HepG2 (cell line): ENCODE data around the gene GRB7. TPM values are rescaled to one million over a fixed set of nuclear protein-coding genes. Genes with fewer than 3 reads are reported as not detected.
A peak's percentile ranks its signal among the peaks of the same experiment; 100 is the strongest.

Source experiments
- CC2D1A ChIP-seq: sonication (generic); formaldehyde crosslinking; IDR thresholded peaks from 2 replicates; pipeline ENCODE4 v1.8.1; 2023; ENCODE audit warnings: mild to moderate bottlenecking, missing genetic modification reagents
- CENPT ChIP-seq: sonication (generic); formaldehyde crosslinking; IDR thresholded peaks from 2 replicates; pipeline ENCODE4 v1.8.0; 2022; ENCODE audit warnings: low read depth, mild to moderate bottlenecking, moderate library complexity, missing genetic modification reagents
- DR1 ChIP-seq: sonication (generic); formaldehyde crosslinking; IDR thresholded peaks from 2 replicates; pipeline ENCODE4 v1.8.0; 2021; ENCODE audit warnings: mild to moderate bottlenecking, missing genetic modification reagents, inconsistent platforms
- HMGA1 ChIP-seq: sonication (generic); formaldehyde crosslinking; conservative IDR thresholded peaks from 2 replicates; pipeline ENCODE4 v1.4.0; 2020; ENCODE audit warnings: missing genetic modification reagents
- HOXA5 ChIP-seq: sonication (generic); formaldehyde crosslinking; IDR thresholded peaks from 2 replicates; pipeline ENCODE4 v1.4.0; 2020; ENCODE audit warnings: missing genetic modification reagents
- KLF15 ChIP-seq: sonication (generic); formaldehyde crosslinking; IDR thresholded peaks from 2 replicates; pipeline ENCODE4 v1.8.1; 2023; ENCODE audit warnings: borderline replicate concordance, mild to moderate bottlenecking, inconsistent platforms, missing genetic modification reagents, mixed read lengths
- NFYB ChIP-seq: sonication (generic); formaldehyde crosslinking; IDR thresholded peaks from 2 replicates; pipeline ENCODE4 v1.4.0; 2020; ENCODE audit warnings: missing genetic modification reagents
- PBX2 ChIP-seq: IDR thresholded peaks from 2 replicates; pipeline ENCODE4 v1.6.1; 2016; ENCODE audit warnings: control low read depth
- POLR2G ChIP-seq: fragments of 200-400 bp; formaldehyde crosslinking; IDR thresholded peaks from 2 replicates; pipeline ENCODE4 v1.6.1; 2018; ENCODE audit warnings: mild to moderate bottlenecking, low read depth, low read length, moderate library complexity
- SAP130 ChIP-seq: IDR thresholded peaks from 2 replicates; pipeline ENCODE4 v1.6.1; 2016; ENCODE audit warnings: low read depth
- SIX1 ChIP-seq: sonication (generic); formaldehyde crosslinking; IDR thresholded peaks from 2 replicates; pipeline ENCODE4 v1.4.0; 2020; ENCODE audit warnings: missing genetic modification reagents, borderline replicate concordance
- TBX2 ChIP-seq: sonication (generic); formaldehyde crosslinking; IDR thresholded peaks from 2 replicates; pipeline ENCODE4 v1.5.0; 2020; ENCODE audit warnings: missing genetic modification reagents, mild to moderate bottlenecking, borderline replicate concordance
- TCF7L2 ChIP-seq: IDR thresholded peaks from 2 replicates; pipeline ENCODE4 v1.6.1; 2011; ENCODE audit warnings: mild to moderate bottlenecking, low read depth, low read length, moderate library complexity
- THAP8 ChIP-seq: sonication (generic); formaldehyde crosslinking; IDR thresholded peaks from 2 replicates; pipeline ENCODE4 v1.5.1; 2020; ENCODE audit warnings: missing genetic modification reagents, mild to moderate bottlenecking, borderline replicate concordance
- ZNF10 ChIP-seq: sonication (generic); formaldehyde crosslinking; IDR thresholded peaks from 2 replicates; pipeline ENCODE4 v1.4.0; 2020; ENCODE audit warnings: mild to moderate bottlenecking, low read depth, missing genetic modification reagents, borderline replicate concordance
- ZNF263 ChIP-seq: sonication (generic); formaldehyde crosslinking; IDR thresholded peaks from 2 replicates; pipeline ENCODE4 v1.4.0; 2020; ENCODE audit warnings: missing genetic modification reagents
- ZNF30 ChIP-seq: sonication (generic); formaldehyde crosslinking; IDR thresholded peaks from 2 replicates; pipeline ENCODE4 v1.5.0; 2020; ENCODE audit warnings: mild to moderate bottlenecking, missing genetic modification reagents
- ZNF343 ChIP-seq: sonication (generic); formaldehyde crosslinking; IDR thresholded peaks from 2 replicates; pipeline ENCODE4 v1.4.0; 2020; ENCODE audit warnings: mild to moderate bottlenecking, missing genetic modification reagents
- ZNF549 ChIP-seq: sonication (generic); formaldehyde crosslinking; IDR thresholded peaks from 2 replicates; pipeline ENCODE4 v1.5.0; 2020; ENCODE audit warnings: missing genetic modification reagents
- ZNF569 ChIP-seq: sonication (generic); formaldehyde crosslinking; IDR thresholded peaks from 2 replicates; pipeline ENCODE4 v1.5.0; 2020; ENCODE audit warnings: mild to moderate bottlenecking, missing genetic modification reagents, moderate library complexity, borderline replicate concordance
- ZNF639 ChIP-seq: conservative IDR thresholded peaks from 2 replicates; pipeline ENCODE4 v1.6.1; 2018; ENCODE audit warnings: missing genetic modification reagents
- ZNF670 ChIP-seq: sonication (generic); formaldehyde crosslinking; IDR thresholded peaks from 2 replicates; pipeline ENCODE4 v1.8.0; 2022; ENCODE audit warnings: mild to moderate bottlenecking, missing genetic modification reagents, borderline replicate concordance
- ZNF710 ChIP-seq: sonication (generic); formaldehyde crosslinking; IDR thresholded peaks from 2 replicates; pipeline ENCODE4 v1.5.0; 2020; ENCODE audit warnings: mild to moderate bottlenecking, missing genetic modification reagents, borderline replicate concordance
- ZNF792 ChIP-seq: IDR thresholded peaks from 2 replicates; pipeline ENCODE4 v1.6.1; 2016
- polyA plus RNA-seq, 8 experiments: library from polyadenylated mRNA; depleted of rRNA in 3 of 8; stranded (reverse) in 7 of 8; unstranded in 1 of 8; fragments of >200 nt; fragmentation: Illumina TruSeq in 4 of 8; extraction: Trizol in 4 of 8; gene quantifications; 2 replicates each; pipeline versions ENCODE4 v1.2.1 to v1.2.3, GENCODE V29; 2011 to 2016; ENCODE audit warnings: low read depth in 4 of 8, missing spikeins in 1 of 8, mixed read lengths in 1 of 8; ENCODE audit not compliant: insufficient read depth in 1 of 8
- total RNA-seq, 5 experiments: library from RNA; depleted of rRNA; stranded (reverse); fragments of >200 nt; fragmentation: Illumina TruSeq; extraction: Trizol; gene quantifications; 2 replicates each; pipeline ENCODE4 v1.2.3, GENCODE V29; 2016; ENCODE audit warnings: low read depth in 1 of 5

Gene GRB7
- total and polyA plus RNA-seq, 2 of the 13 experiments (the other 11 are each of a cell fraction or from before 2014, with no cell fraction given) = 60.2 to 77.7 TPM

- TF ChIP-seq PBX2 (CRISPR knock-in tag) (peak; percentile 76), TBX2 (CRISPR knock-in tag) (peak; percentile 98), KLF15 (CRISPR knock-in tag) (no peak), DR1 (CRISPR knock-in tag) (no peak), CENPT (CRISPR knock-in tag) (no peak), HMGA1 (CRISPR knock-in tag) (no peak), ZNF670 (CRISPR knock-in tag) (no peak), NFYB (no peak), HOXA5 (CRISPR knock-in tag) (no peak), ZNF10 (CRISPR knock-in tag) (no peak), ZNF30 (CRISPR knock-in tag) (no peak), ZNF343 (CRISPR knock-in tag) (no peak), ZNF549 (no peak), ZNF569 (CRISPR knock-in tag) (no peak), THAP8 (CRISPR knock-in tag) (no peak), SIX1 (CRISPR knock-in tag) (peak; percentile 48; the same call in 1 of the 2 replicates), ZNF710 (peak; percentile 49; the same call in 1 of the 2 replicates), TCF7L2 (peak; percentile 93), ZNF639 (CRISPR knock-in tag) (no peak), CC2D1A (CRISPR knock-in tag) (no peak), SAP130 (CRISPR knock-in tag) (peak; percentile 91), ZNF792 (CRISPR knock-in tag) (0 out of 2 replicates have a peak, but pooled peaks have one; percentile 29), POLR2G (0 out of 2 replicates have a peak, but pooled peaks have one; percentile 33), ZNF263 (CRISPR knock-in tag) (peak; percentile 96)
Measured at GRCh38 chr17:39736319-39737165, 1.2 kb upstream of the GRB7 start (continued).
